Stimulated activated CD4-positive, alpha-beta T cell treated with anti-CD3 and anti-CD28 coated beads, Interleukin-4, amount 100 ng/mL, for 24 hours (primary cell): ENCODE measurements around the gene ME3.
A peak's percentile ranks its signal among the peaks of the same experiment; 100 is the strongest.

Source experiments
- DNase-seq: peaks from one replicate; pipeline ENCODE4 v3.0.0-alpha.2; 2020

ME3 gene

DNA sequence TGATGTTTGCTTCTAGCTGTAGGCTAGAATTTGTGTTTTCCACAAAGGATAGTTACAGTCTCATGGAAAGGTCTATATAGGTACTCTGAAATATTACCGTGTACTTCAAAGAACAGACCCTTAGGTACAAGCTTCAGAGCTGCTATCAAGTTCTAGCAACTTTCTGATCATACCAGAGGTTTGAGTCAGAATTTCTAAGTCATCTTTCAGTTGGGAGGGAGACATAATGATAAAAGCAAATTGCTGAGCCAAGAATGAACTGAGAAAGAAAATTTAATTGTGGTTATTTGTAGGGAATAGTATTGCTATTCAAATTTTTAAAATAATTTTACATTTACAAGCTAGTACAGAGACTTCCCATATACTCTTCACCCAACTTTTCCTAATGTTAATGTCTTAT, 19.9 kb upstream of the ME3 start:
- DNase-seq: no peak

GRCh38 chr11:86688398-86689179, 16.2 kb upstream of the ME3 start:
- DNase-seq: peak; percentile 21

GRCh38 chr11:86687185-86687778, 14.9 kb upstream of the ME3 start:
- DNase-seq: no peak

GRCh38 chr11:86686531-86686930, 14.1 kb upstream of the ME3 start:
- DNase-seq: no peak

- DNase-seq: no peak
These were observed 9.0 kb upstream of the ME3 start for GRCh38 chr11:86681483-86681756.

DNA sequence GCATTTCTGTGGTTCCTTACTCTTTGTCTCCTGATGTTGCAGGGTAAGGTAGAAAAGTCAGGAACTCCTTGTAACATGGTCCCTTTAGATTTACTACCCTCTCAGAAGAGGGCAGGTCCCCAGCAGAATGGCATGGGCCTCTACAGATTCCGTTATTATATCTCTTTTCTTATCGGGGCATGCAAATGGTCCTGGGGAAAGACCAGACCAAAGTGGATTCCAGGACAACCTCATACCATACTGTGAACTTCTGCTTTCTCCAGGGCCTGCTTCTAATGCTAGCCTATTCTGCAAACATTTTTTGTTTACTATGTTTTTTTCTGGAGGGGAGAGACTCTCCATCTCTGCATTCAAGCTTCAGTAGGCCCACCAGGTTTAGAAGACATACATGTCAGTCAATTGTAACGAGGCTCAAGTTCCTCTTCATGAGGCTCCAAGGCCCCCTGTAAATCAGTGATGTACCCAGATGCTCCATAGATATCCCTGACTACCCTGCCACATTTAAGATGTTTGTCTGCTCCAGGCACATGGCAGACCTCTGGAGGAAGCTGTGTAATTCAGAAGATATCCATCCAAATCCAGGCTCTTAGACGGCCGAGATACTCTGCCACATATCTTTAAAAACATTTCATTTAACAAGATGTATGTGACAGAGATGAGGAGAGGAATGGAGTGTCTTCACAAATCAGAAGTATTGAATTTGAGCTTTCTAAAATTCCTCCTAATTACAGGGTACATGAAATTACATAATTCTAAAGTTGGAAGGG, 8.5 kb upstream of the ME3 start:
- no peak for DNase-seq

GRCh38 chr11:86678823-86679222, 6.4 kb upstream of the ME3 start:
- no peak for DNase-seq

GRCh38 chr11:86678296-86678695, 5.9 kb upstream of the ME3 start:
- no peak for DNase-seq

- DNase-seq: no peak
These were observed 4.2 kb upstream of the ME3 start for GRCh38 chr11:86676533-86677154.

- no peak for DNase-seq
These were observed 3.6 kb upstream of the ME3 start for GRCh38 chr11:86676010-86676409.

GRCh38 chr11:86675017-86675416, 2.6 kb upstream of the ME3 start:
- no peak for DNase-seq

DNA sequence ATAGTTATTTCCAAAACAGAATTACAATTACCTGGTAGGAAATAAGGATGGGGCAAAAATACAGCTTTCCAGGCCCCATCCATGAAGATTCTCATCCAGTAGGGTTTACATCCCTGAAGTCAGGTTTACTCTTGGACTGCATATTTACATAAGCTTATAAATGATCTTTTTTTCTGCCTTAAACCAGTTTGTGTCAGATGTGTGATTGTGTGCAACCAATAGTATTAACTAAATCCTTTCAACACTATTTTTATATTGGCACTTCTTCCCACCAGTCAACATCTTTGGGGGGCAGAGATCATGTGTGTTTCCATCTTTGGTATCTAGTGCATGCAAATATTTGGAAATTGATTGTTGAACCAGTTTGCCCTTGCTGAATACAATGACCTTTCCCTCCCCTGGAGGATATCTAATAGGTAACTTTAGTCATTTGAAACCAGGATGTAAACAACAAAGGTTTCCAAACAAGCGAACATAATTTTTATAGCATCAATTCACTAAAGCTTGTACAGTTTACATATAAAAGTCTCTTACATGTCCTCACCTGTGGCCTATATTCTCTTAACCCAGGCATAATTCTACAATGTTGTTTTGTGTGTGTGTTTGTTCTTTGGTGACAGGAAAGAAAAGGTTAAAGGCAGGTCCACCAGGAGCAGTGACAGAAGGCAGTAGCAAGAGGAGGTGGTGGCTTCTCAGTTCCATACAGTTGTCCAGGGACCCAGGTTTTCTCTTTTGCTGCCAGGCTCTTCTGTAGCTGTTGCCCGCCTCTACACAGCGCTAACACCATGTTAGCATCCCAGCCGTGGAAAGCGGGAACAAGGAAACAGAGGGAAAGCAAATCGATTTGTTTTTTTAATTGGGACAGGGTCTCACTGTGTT, 1.7 kb upstream of the ME3 start:
- no peak for DNase-seq

- DNase-seq: no peak
These were observed 833 bp upstream of the ME3 start for GRCh38 chr11:86673055-86673843.

GRCh38 chr11:86671531-86672006, 847 bp downstream of the ME3 start:
- peak; percentile 7 for DNase-seq

DNA sequence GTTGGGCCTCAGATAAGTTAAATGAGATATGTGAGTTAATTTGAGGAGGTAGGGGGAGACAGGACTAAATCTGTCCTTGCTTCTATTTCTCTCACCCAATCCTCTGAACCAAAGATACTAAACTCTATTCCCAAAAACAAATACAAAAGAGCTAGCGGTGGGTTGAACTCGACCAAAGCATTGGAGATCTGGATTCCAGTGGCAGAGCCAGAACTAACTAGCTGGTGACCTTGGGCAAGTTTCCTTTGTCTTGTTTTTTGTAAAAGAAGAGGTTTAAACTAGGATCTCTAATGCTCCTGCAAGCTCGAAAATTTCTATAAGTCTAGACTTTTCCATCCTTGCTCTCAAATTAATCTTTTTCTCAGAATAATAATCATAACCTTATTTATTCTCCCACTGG, 1.5 kb downstream of the ME3 start:
- no peak for DNase-seq

- no peak for DNase-seq
These were observed 2.2 kb downstream of the ME3 start for GRCh38 chr11:86670181-86670580.

GRCh38 chr11:86669424-86669823, 3.0 kb downstream of the ME3 start:
- DNase-seq: no peak

GRCh38 chr11:86668929-86669328, 3.5 kb downstream of the ME3 start:
- no peak for DNase-seq

DNA sequence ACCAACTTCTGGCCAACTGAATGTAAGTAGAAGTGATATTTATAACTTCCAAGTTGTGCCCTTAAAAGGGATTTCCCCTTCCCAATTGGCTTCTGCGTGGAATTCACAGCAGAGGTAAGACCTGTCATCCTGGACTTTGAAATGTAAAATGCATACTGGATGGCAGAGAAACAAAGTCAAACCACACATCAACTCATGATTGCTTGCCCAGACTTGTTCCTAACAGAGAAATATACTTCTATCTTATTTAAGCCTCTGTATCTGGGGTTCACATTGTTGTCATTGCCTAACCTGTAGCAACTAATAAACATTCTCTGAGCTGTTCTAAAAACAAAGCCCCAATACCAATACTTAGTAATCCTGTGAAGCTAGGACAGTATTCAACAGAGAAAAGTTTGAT, 6.2 kb downstream of the ME3 start:
- no peak for DNase-seq

- no peak for DNase-seq
These were observed 7.5 kb downstream of the ME3 start for GRCh38 chr11:86664930-86665329.

GRCh38 chr11:86663761-86664160, 8.7 kb downstream of the ME3 start:
- DNase-seq: no peak

- no peak for DNase-seq
These were observed 9.1 kb downstream of the ME3 start for GRCh38 chr11:86663291-86663690.
